Type B pancreatic cell (in vitro differentiated cells): ENCODE measurements around the gene PALD1. TPM values are rescaled to one million over a fixed set of nuclear protein-coding genes. Genes with fewer than 3 reads are reported as not detected.

ENCODE experiments used
- DNase-seq: peaks from one replicate; pipeline ENCODE4 v3.0.0; 2021; ENCODE audit warnings: mixed read lengths; ENCODE audit not compliant: unreplicated experiment; ENCODE audit errors: extremely low spot score
- H3K27ac Mint-ChIP-seq: 2 replicates; pipeline ENCODE4 v1.8.0; 2021; ENCODE audit warnings: mild to moderate bottlenecking, mixed read lengths
- H3K27me3 Mint-ChIP-seq: 2 replicates; pipeline ENCODE4 v1.8.0; 2021; ENCODE audit warnings: mixed read lengths
- H3K36me3 Mint-ChIP-seq: 2 replicates; pipeline ENCODE4 v1.8.0; 2021; ENCODE audit warnings: mixed read lengths
- H3K4me1 Mint-ChIP-seq: one replicate; pipeline ENCODE4 v1.8.0; 2021; ENCODE audit warnings: mixed read lengths; ENCODE audit not compliant: unreplicated experiment
- H3K4me3 Mint-ChIP-seq: 2 replicates; pipeline ENCODE4 v1.8.0; 2021; ENCODE audit warnings: mild to moderate bottlenecking, mixed read lengths
- H3K9me3 Mint-ChIP-seq: 2 replicates; pipeline ENCODE4 v1.8.0; 2021; ENCODE audit warnings: mixed read lengths
- CTCF ChIP-seq: fragments of 200-600 bp; sonication (generic); conservative IDR thresholded peaks from 2 replicates; pipeline ENCODE4 v1.5.0; 2021; ENCODE audit warnings: antibody characterized with exemption, mild to moderate bottlenecking
- total RNA-seq: library from RNA; stranded (reverse); gene quantifications from 2 replicates; pipeline ENCODE4 v1.2.1, GENCODE V29; 2021; ENCODE audit warnings: low replicate concordance

PALD1 gene
- total RNA-seq, 1 donor from 2014 or later: 9.6 TPM

- H3K36me3 Mint-ChIP-seq: no peaks in the 10 kb centered on the region
- no peak overlapping the region for H3K27ac Mint-ChIP-seq
- H3K4me1 Mint-ChIP-seq: peaks cover 5% of the 10 kb centered on the region
- no peak for TF ChIP-seq CTCF
- H3K9me3 Mint-ChIP-seq: no peaks in the 10 kb centered on the region
- no peak overlapping the region for H3K4me3 Mint-ChIP-seq
- H3K27me3 Mint-ChIP-seq: peaks cover 48% of the 10 kb centered on the region
- no peak for DNase-seq
Measured at GRCh38 chr10:70455213-70455630, 23.3 kb upstream of the PALD1 start.

DNA sequence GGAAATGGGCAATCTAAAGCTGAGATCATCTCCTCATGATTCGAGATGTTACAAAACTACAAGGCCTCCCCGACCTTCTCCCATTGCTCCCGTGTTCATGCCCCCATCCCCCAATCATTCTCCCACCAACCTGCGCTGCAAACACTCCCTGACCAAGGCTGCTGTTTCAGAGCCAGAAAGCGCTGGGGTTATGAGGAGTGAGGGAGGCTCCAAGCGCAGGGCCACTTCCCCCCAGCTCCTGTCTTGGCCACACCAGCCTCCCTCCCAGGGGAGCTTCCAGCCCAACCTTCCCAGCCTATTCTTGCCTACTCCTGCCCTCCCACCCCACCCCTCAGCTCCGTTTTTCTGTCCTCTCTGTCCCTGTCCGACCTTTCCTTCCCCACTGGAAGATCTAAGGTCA, 22.4 kb upstream of the PALD1 start:
- DNase-seq: no peak
- Mint-ChIP-seq H3K27me3 (peaks cover 54% of the 10 kb centered on the region), H3K27ac (no peak overlapping the region), H3K4me1 (peaks cover 7% of the 10 kb centered on the region), H3K9me3 (no peaks in the 10 kb centered on the region), H3K4me3 (no peak overlapping the region), H3K36me3 (no peaks in the 10 kb centered on the region)
- no peak for TF ChIP-seq CTCF

- no peaks in the 10 kb centered on the region for H3K9me3 Mint-ChIP-seq
- DNase-seq: no peak
- H3K4me1 Mint-ChIP-seq: peaks cover 10% of the 10 kb centered on the region
- TF ChIP-seq CTCF: no peak
- H3K36me3 Mint-ChIP-seq: no peaks in the 10 kb centered on the region
- no peak overlapping the region for H3K27ac Mint-ChIP-seq
- H3K4me3 Mint-ChIP-seq: peak overlapping the region; percentile 31
- peaks cover 57% of the 10 kb centered on the region for H3K27me3 Mint-ChIP-seq
Measured at GRCh38 chr10:70457759-70458305, 20.7 kb upstream of the PALD1 start.

GRCh38 chr10:70458329-70459060, 20.1 kb upstream of the PALD1 start:
- H3K4me1 Mint-ChIP-seq: peaks cover 10% of the 10 kb centered on the region
- peaks cover 59% of the 10 kb centered on the region for H3K27me3 Mint-ChIP-seq
- DNase-seq: no peak
- H3K4me3 Mint-ChIP-seq: peak overlapping the region; percentile 62
- no peaks in the 10 kb centered on the region for H3K36me3 Mint-ChIP-seq
- H3K27ac Mint-ChIP-seq: no peak overlapping the region
- no peak for TF ChIP-seq CTCF
- H3K9me3 Mint-ChIP-seq: no peaks in the 10 kb centered on the region

DNA sequence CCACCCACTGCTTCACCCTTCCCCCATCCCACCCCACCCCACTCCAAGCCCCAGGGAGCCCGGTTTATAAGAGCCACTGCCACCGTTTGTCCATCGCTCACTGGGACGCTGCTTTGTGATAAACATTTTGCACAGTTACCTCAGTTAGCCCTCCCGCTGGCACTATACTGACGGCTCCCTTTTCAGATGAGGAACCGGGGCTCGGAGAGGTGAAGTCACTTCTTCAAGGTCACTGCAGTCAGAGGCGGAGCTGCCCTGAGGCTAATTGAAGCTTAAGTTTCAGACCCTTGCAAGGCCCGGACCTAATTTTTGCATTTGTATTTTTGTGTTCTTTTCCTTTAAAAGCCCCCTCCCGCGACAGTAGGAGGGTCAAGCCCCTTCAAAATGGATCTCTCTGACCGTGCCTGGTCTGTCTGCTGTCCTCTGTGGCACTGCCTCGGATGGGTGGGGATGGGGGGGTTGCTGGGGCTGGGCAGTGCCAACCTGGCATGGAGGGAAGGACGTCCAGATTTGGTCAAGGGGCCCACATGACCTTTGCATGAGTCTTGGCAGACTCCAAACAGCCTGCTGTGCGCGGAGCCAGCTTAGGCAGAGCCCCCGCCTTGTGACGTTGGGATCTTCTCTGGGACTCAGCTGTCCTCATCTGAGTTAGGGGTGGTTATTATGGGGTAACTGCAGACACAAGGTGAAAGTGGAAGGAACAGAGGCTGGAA, 19.4 kb upstream of the PALD1 start:
- Mint-ChIP-seq H3K27ac (peak overlapping the region; percentile 43), H3K9me3 (no peaks in the 10 kb centered on the region), H3K4me3 (peak overlapping the region; percentile 57), H3K36me3 (no peaks in the 10 kb centered on the region), H3K4me1 (peaks cover 10% of the 10 kb centered on the region), H3K27me3 (peaks cover 63% of the 10 kb centered on the region)
- no peak for TF ChIP-seq CTCF
- DNase-seq: no peak
